ENCODE data around the gene LSM7. TPM values are rescaled to one million over a fixed set of nuclear protein-coding genes. Genes with fewer than 3 reads are reported as not detected.

LSM7 gene
- total and polyA plus RNA-seq, 2 of the 13 experiments (the other 11 are each of a cell fraction or from before 2014, with no cell fraction given): 140 to 205 TPM

DNA sequence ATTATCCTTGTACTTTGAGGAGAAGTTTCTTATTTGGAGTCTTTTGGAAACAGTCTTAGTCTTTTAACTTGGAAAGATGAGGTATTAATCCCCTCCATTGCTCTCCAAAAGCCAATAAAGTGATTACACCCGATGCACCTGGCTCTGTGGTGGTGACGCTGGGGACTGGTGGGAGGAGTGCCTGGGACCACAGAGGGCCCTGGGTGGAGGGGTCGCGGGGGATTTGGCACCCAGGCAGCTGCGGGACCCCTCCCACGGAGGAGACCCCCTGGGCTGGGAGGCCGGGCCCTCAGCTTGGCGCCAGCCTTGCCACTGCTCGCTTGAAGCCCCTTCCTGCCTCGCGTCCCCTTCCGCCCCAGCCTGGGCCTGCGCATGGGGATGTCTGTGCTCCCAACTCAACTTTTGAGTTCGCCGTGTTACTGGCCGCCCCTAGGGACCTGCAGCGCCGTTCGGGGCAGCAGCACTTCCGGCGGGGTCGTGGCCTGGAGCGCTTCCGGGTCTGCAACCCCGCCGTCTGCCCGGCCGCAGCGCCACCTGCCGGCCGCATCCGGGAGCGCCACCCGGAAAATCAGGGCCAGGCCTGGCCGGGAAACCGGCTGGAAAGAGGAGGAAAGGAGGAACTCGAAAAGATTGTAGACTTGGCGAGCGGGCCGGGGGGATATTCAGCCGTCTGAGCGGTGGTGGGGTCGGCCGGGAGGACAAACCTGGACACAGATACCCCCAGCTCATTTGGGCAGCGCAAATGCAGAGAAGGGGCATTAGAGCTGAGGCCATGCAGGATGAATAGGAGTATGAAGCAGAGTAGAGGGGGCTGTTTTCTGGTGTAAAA lies 54.8 kb downstream of the LSM7 start (continued):
- TF ChIP-seq STAT5B (CRISPR knock-in tag; IDR thresholded peaks at IDR 0.05): no peak
- TF ChIP-seq, protein P1, sequence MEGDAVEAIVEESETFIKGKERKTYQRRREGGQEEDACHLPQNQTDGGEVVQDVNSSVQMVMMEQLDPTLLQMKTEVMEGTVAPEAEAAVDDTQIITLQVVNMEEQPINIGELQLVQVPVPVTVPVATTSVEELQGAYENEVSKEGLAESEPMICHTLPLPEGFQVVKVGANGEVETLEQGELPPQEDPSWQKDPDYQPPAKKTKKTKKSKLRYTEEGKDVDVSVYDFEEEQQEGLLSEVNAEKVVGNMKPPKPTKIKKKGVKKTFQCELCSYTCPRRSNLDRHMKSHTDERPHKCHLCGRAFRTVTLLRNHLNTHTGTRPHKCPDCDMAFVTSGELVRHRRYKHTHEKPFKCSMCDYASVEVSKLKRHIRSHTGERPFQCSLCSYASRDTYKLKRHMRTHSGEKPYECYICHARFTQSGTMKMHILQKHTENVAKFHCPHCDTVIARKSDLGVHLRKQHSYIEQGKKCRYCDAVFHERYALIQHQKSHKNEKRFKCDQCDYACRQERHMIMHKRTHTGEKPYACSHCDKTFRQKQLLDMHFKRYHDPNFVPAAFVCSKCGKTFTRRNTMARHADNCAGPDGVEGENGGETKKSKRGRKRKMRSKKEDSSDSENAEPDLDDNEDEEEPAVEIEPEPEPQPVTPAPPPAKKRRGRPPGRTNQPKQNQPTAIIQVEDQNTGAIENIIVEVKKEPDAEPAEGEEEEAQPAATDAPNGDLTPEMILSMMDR (CRISPR knock-in tag; IDR thresholded peaks at IDR 0.05): peak; percentile 96
- TF ChIP-seq ZNF446 (CRISPR knock-in tag; IDR thresholded peaks at IDR 0.05): peak; percentile 16; the same call in 1 of the 2 replicates
- TF ChIP-seq NPAS2 (CRISPR knock-in tag; IDR thresholded peaks at IDR 0.05; ENCODE audit: borderline replicate concordance): no peak
- TF ChIP-seq ZNF567 (CRISPR knock-in tag; IDR thresholded peaks at IDR 0.05; ENCODE audit: borderline replicate concordance): no peak
- TF ChIP-seq SRY (CRISPR knock-in tag; IDR thresholded peaks at IDR 0.05): no peak
- TF ChIP-seq ZNF274 (CRISPR knock-in tag; IDR thresholded peaks at IDR 0.05): peak; percentile 76
- TF ChIP-seq ZNF225 (CRISPR knock-in tag; IDR thresholded peaks at IDR 0.05): peak; percentile 66; the same call in 1 of the 2 replicates
- peak; percentile 22; the same call in 1 of the 2 replicates for TF ChIP-seq ZNF414 (CRISPR knock-in tag; IDR thresholded peaks at IDR 0.05)
- TF ChIP-seq KDM2A (CRISPR knock-in tag; IDR thresholded peaks at IDR 0.05; ENCODE audit: borderline replicate concordance, low read depth): peak; percentile 100
- no peak for TF ChIP-seq MTF2 (CRISPR knock-in tag; IDR thresholded peaks at IDR 0.05; ENCODE audit: borderline replicate concordance)
- no peak for TF ChIP-seq DR1 (CRISPR knock-in tag; IDR thresholded peaks at IDR 0.05)
- 0 out of 2 replicates have a peak, but pooled peaks have one; percentile 31 for TF ChIP-seq BHLHE40 (IDR thresholded peaks at IDR 0.05; ENCODE audit: low read length)
- TF ChIP-seq MBNL3 (CRISPR knock-in tag; conservative IDR thresholded peaks at IDR 0.05): no peak
- peak; percentile 90 for TF ChIP-seq HDAC1 (CRISPR knock-in tag; IDR thresholded peaks at IDR 0.05)
- peak; percentile 87 for TF ChIP-seq PHF21A (CRISPR knock-in tag; IDR thresholded peaks at IDR 0.05)
- no peak for TF ChIP-seq ZNF234 (CRISPR knock-in tag; conservative IDR thresholded peaks at IDR 0.05)
- TF ChIP-seq KMT2A (CRISPR knock-in tag; IDR thresholded peaks at IDR 0.05): peak; percentile 86
- TF ChIP-seq ZKSCAN8 (CRISPR knock-in tag; IDR thresholded peaks at IDR 0.05; ENCODE audit: borderline replicate concordance): no peak
- TF ChIP-seq ZNF253 (CRISPR knock-in tag; IDR thresholded peaks at IDR 0.05; ENCODE audit: borderline replicate concordance): peak; percentile 71; the same call in 1 of the 2 replicates
- no peak for TF ChIP-seq TARDBP (CRISPR knock-in tag; IDR thresholded peaks at IDR 0.05)
- TF ChIP-seq NFIC (IDR thresholded peaks at IDR 0.05; ENCODE audit: low read length): no peak
- TF ChIP-seq, protein P2, sequence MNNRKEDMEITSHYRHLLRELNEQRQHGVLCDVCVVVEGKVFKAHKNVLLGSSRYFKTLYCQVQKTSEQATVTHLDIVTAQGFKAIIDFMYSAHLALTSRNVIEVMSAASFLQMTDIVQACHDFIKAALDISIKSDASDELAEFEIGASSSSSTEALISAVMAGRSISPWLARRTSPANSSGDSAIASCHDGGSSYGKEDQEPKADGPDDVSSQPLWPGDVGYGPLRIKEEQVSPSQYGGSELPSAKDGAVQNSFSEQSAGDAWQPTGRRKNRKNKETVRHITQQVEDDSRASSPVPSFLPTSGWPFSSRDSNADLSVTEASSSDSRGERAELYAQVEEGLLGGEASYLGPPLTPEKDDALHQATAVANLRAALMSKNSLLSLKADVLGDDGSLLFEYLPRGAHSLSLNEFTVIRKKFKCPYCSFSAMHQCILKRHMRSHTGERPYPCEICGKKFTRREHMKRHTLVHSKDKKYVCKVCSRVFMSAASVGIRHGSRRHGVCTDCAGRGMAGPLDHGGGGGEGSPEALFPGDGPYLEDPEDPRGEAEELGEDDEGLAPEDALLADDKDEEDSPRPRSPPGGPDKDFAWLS (CRISPR knock-in tag; IDR thresholded peaks at IDR 0.05; ENCODE audit: borderline replicate concordance): no peak
- TF ChIP-seq PHF8 (CRISPR knock-in tag; IDR thresholded peaks at IDR 0.05): peak; percentile 52
- TF ChIP-seq CAMTA2 (CRISPR knock-in tag; IDR thresholded peaks at IDR 0.05; ENCODE audit: borderline replicate concordance): peak; percentile 93
- TF ChIP-seq, protein P3, sequence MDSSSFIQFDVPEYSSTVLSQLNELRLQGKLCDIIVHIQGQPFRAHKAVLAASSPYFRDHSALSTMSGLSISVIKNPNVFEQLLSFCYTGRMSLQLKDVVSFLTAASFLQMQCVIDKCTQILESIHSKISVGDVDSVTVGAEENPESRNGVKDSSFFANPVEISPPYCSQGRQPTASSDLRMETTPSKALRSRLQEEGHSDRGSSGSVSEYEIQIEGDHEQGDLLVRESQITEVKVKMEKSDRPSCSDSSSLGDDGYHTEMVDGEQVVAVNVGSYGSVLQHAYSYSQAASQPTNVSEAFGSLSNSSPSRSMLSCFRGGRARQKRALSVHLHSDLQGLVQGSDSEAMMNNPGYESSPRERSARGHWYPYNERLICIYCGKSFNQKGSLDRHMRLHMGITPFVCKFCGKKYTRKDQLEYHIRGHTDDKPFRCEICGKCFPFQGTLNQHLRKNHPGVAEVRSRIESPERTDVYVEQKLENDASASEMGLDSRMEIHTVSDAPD (CRISPR knock-in tag; IDR thresholded peaks at IDR 0.05): no peak

All from HepG2 (cell line).